ENCODE data around the gene ARHGEF16.

- TF ChIP-seq, protein P1, sequence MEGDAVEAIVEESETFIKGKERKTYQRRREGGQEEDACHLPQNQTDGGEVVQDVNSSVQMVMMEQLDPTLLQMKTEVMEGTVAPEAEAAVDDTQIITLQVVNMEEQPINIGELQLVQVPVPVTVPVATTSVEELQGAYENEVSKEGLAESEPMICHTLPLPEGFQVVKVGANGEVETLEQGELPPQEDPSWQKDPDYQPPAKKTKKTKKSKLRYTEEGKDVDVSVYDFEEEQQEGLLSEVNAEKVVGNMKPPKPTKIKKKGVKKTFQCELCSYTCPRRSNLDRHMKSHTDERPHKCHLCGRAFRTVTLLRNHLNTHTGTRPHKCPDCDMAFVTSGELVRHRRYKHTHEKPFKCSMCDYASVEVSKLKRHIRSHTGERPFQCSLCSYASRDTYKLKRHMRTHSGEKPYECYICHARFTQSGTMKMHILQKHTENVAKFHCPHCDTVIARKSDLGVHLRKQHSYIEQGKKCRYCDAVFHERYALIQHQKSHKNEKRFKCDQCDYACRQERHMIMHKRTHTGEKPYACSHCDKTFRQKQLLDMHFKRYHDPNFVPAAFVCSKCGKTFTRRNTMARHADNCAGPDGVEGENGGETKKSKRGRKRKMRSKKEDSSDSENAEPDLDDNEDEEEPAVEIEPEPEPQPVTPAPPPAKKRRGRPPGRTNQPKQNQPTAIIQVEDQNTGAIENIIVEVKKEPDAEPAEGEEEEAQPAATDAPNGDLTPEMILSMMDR (IDR thresholded peaks at IDR 0.05 in 8 of 11, conservative IDR thresholded peaks at IDR 0.05 in 3 of 11), result no peak
- no peak for TF ChIP-seq POLR2A (IDR thresholded peaks at IDR 0.05)
- no peak for TF ChIP-seq POLR2AphosphoS5 (IDR thresholded peaks at IDR 0.05)
Measured at GRCh38 chr1:3472088-3472850, 17.8 kb downstream of the ARHGEF16 start.

Measured in spleen (tissue), 7 donors.